ENCODE data around the gene DNPH1. TPM values are rescaled to one million over a fixed set of nuclear protein-coding genes. Genes with fewer than 3 reads are reported as not detected.

DNPH1 gene
- polyA plus RNA-seq, 2 of the 4 experiments (the other 2 are of a cell fraction) = 63.2 to 82.0 TPM

DNA sequence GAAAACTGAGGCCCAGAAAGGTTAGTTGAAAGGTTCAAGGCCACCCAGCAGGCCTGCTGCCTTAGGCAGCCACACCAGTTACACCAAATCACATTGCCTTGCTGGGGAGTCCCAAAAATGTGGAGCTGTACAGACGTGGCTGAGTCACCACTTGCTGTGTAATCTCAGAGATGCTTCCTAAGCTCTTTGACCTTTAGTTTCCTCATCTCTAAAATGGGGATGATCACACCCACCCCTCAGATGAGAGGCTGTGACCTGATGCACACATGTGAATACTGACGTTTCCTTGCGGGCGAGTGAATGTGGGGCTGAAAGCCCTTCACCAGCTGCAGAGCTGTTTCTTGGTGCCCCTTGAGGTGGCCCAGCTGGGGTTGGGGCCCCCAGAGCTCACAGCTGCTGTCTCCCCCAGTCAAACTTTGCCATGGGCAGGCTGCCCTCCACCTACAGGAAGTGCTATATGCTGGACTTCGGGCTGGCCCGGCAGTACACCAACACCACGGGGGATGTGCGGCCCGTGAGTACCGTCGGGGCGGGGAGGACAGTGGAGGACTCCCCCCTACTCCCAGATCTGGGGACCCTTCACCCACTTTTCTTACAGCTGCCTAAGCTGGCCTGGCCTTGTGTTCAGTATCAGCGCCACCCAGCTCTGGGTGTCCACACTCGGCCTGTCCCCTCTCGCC is 25.0 kb upstream of the DNPH1 start:
- POLR2A ChIA-PET = no interaction called here
- CTCF ChIA-PET = interaction anchor here (1.7 to 2.4 kb wide), 2 partner anchors 8 to 25 kb away, joined by 7 to 9 read pairs; partner anchors contain the start of gene DNPH1
- no peaks in the 10 kb centered on the region for H3K4me1 ChIP-seq
- H3K4me2 ChIP-seq = no peak overlapping the region
- TF ChIP-seq, protein P1, sequence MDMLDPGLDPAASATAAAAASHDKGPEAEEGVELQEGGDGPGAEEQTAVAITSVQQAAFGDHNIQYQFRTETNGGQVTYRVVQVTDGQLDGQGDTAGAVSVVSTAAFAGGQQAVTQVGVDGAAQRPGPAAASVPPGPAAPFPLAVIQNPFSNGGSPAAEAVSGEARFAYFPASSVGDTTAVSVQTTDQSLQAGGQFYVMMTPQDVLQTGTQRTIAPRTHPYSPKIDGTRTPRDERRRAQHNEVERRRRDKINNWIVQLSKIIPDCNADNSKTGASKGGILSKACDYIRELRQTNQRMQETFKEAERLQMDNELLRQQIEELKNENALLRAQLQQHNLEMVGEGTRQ (IDR thresholded peaks at IDR 0.05) = no peak
- TF ChIP-seq RAD21 (conservative IDR thresholded peaks at IDR 0.05 in 1 of 2, IDR thresholded peaks at IDR 0.05 in 1 of 2) = no peak
- no peak for TF ChIP-seq JUN (IDR thresholded peaks at IDR 0.05)
- TF ChIP-seq KDM5A (IDR thresholded peaks at IDR 0.05) = no peak
- DNase-seq (ENCODE audit: low read depth in 1 of 2, low spot score in 1 of 2) (no peak), ATAC-seq (no peak), FAIRE-seq (no peak)
- no peaks in the 10 kb centered on the region for H3K9me3 ChIP-seq
- H3K27ac ChIP-seq = no peak overlapping the region
- 86% methylated on average over 12 of the region's 15 CpGs for WGBS (ENCODE audit: missing lambda C conversion rate)
- no peak overlapping the region for H3K4me3 ChIP-seq

DNA sequence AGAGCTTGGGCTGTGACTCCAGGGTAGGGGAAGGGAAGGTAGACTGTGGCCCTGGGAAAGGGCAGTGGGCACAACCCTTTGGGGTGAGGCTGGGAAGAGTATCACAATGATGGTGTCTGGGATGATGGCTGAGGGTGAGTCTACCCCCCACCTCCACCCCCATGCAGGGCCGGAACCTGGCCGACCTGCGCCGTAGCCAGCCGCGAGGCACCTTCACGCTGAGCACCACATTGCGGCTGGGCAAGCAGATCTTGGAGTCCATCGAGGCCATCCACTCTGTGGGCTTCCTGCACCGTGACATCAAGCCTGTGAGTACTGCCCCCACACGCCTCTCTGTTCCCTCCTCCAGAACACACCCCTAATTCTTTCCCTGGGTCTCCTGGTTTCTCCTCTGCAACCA is 24.1 kb upstream of the DNPH1 start:
- no peak for TF ChIP-seq RARB (CRISPR knock-in tag; IDR thresholded peaks at IDR 0.05)
- no peak for TF ChIP-seq MYC (IDR thresholded peaks at IDR 0.05; ENCODE audit: borderline replicate concordance, low read length)
- no peak for TF ChIP-seq MAZ (IDR thresholded peaks at IDR 0.05; ENCODE audit: borderline replicate concordance, low read depth, low read length)
- TF ChIP-seq SREBF2 (IDR thresholded peaks at IDR 0.05) = no peak
- no peak for TF ChIP-seq SMC3 (IDR thresholded peaks at IDR 0.05)
- no peak for TF ChIP-seq CHD4 (IDR thresholded peaks at IDR 0.05; ENCODE audit: borderline replicate concordance)
- TF ChIP-seq, protein P2, sequence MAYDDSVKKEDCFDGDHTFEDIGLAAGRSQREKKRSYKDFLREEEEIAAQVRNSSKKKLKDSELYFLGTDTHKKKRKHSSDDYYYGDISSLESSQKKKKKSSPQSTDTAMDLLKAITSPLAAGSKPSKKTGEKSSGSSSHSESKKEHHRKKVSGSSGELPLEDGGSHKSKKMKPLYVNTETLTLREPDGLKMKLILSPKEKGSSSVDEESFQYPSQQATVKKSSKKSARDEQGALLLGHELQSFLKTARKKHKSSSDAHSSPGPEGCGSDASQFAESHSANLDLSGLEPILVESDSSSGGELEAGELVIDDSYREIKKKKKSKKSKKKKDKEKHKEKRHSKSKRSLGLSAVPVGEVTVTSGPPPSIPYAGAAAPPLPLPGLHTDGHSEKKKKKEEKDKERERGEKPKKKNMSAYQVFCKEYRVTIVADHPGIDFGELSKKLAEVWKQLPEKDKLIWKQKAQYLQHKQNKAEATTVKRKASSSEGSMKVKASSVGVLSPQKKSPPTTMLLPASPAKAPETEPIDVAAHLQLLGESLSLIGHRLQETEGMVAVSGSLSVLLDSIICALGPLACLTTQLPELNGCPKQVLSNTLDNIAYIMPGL (CRISPR knock-in tag; IDR thresholded peaks at IDR 0.05; ENCODE audit: borderline replicate concordance) = no peak
- TF ChIP-seq EP300 (IDR thresholded peaks at IDR 0.05) = no peak
- TF ChIP-seq, protein P3, sequence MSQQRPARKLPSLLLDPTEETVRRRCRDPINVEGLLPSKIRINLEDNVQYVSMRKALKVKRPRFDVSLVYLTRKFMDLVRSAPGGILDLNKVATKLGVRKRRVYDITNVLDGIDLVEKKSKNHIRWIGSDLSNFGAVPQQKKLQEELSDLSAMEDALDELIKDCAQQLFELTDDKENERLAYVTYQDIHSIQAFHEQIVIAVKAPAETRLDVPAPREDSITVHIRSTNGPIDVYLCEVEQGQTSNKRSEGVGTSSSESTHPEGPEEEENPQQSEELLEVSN (IDR thresholded peaks at IDR 0.05; ENCODE audit: borderline replicate concordance, low read depth) = no peak
- TF ChIP-seq RFX5 (IDR thresholded peaks at IDR 0.05) = no peak
- no peak for TF ChIP-seq HOXA7 (CRISPR knock-in tag; IDR thresholded peaks at IDR 0.05)
- TF ChIP-seq, protein P1 (IDR thresholded peaks at IDR 0.05) = no peak
- TF ChIP-seq, protein P4, sequence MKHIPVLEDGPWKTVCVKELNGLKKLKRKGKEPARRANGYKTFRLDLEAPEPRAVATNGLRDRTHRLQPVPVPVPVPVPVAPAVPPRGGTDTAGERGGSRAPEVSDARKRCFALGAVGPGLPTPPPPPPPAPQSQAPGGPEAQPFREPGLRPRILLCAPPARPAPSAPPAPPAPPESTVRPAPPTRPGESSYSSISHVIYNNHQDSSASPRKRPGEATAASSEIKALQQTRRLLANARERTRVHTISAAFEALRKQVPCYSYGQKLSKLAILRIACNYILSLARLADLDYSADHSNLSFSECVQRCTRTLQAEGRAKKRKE (CRISPR knock-in tag; IDR thresholded peaks at IDR 0.05; ENCODE audit: low read depth) = no peak
- TF ChIP-seq NPAS2 (CRISPR knock-in tag; IDR thresholded peaks at IDR 0.05; ENCODE audit: borderline replicate concordance) = no peak
- no peak overlapping the region for H3K4me2 ChIP-seq
- DNase-seq (ENCODE audit: low read depth in 1 of 2, low spot score in 1 of 2) = no peak
- CTCF ChIA-PET = interaction anchor here (1.2 to 2.4 kb wide), 2 partner anchors 9 to 10 kb away, joined by 4 to 9 read pairs; partner anchors contain the start of gene TTBK1
- no peak overlapping the region for H3K4me3 ChIP-seq
- H3K27ac ChIP-seq = no peak overlapping the region
- 92% methylated on average over 7 of the region's 11 CpGs for WGBS (ENCODE audit: missing lambda C conversion rate)
- FAIRE-seq = no peak
- ATAC-seq = no peak
- no peaks in the 10 kb centered on the region for H3K9me3 ChIP-seq
- no peaks in the 10 kb centered on the region for H3K4me1 ChIP-seq
- POLR2A ChIA-PET = no interaction called here
